Breast epithelium (tissue), 3 donors: Measurements from ENCODE around the gene CEACAM16.

Experiments used
- CTCF ChIP-seq, 3 donors: fragments of 450-650 bp; IDR thresholded peaks; one replicate each; pipeline ENCODE4 v1.5.1; 2016 to 2017; ENCODE audit warnings: antibody characterized with exemption in 3 of 3, mild to moderate bottlenecking in 3 of 3, moderate library complexity in 3 of 3
- POLR2A ChIP-seq: fragments of 450-650 bp; IDR thresholded peaks from one replicate; pipeline ENCODE4 v1.6.1; 2016; ENCODE audit warnings: antibody characterized with exemption, mild to moderate bottlenecking, moderate library complexity

GRCh38 chr19:44675521-44675920 is 23.4 kb upstream of the CEACAM16 start:
- TF ChIP-seq CTCF (IDR thresholded peaks at IDR 0.05) = no peak
- no peak for TF ChIP-seq POLR2A
